IPS DF 4.7 (cell line): ENCODE results near the gene CORIN.
"Not testable (repeated sequence)": the region's sequence is repeated elsewhere in the genome, so short reads cannot be mapped to it uniquely, and the experiment has no call there.

Experiments
- DNase-seq: peaks from one replicate; pipeline ENCODE4 v3.0.0-alpha.2; 2013; ENCODE audit warnings: low spot score; ENCODE audit errors: extremely low read depth

The CORIN gene

DNA sequence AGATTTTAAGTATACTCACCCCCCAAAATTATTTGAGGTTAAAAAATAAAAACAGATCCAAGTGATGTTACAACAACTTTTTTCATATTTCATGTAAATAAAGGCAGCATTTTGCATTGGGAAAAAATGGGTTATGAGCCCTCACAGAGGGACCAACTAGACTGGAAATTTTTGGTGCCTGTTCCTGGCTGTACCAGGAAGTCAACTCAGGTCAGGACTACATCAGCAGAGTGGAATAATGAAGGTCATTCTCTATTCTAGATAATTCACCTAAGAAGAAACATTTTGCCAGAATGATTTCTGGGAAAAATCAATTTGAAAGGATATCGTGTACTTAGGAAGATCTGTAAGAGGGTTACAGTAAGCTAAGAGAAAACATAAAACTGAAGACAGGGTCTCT lies 66.8 kb downstream of the CORIN start:
- DNase-seq, result no peak

DNA sequence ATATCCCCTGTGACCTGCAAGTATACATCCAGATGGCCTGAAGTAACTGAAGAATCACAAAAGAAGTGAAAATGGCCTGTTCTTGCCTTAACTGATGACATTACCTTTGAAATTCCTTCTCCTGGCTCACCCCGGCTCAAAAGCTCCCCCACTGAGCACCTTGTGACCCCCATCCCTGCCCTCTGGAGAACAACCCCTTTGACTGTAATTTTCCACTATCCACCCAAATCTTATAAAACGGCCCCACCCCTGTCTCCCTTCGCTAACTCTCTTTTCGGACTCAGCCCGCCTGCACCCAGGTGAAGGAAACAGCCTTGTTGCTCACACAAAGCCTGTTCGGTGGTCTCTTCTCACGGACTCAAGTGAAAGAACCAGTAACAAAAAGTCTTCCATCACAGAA lies 69.9 kb downstream of the CORIN start:
- not testable (repeated sequence) for DNase-seq

DNA sequence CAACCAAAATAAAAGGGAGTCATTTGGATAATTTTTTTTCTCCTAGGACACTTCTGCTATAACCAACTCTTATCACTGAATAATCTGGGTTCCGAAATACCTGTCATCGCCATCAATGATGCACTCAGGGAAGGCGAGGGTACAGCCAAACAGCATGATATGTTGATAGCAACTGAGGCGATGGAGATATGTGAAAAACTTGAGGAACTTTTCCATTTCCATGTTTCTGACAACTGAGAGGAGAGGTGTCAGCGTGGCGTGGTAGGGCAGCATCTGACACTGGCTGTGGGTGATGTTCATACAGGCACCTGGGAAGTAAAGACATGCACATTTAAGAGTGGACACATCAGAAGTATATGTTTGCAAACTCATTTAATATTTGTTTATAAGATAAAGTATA lies 74.6 kb downstream of the CORIN start:
- no peak for DNase-seq

DNA sequence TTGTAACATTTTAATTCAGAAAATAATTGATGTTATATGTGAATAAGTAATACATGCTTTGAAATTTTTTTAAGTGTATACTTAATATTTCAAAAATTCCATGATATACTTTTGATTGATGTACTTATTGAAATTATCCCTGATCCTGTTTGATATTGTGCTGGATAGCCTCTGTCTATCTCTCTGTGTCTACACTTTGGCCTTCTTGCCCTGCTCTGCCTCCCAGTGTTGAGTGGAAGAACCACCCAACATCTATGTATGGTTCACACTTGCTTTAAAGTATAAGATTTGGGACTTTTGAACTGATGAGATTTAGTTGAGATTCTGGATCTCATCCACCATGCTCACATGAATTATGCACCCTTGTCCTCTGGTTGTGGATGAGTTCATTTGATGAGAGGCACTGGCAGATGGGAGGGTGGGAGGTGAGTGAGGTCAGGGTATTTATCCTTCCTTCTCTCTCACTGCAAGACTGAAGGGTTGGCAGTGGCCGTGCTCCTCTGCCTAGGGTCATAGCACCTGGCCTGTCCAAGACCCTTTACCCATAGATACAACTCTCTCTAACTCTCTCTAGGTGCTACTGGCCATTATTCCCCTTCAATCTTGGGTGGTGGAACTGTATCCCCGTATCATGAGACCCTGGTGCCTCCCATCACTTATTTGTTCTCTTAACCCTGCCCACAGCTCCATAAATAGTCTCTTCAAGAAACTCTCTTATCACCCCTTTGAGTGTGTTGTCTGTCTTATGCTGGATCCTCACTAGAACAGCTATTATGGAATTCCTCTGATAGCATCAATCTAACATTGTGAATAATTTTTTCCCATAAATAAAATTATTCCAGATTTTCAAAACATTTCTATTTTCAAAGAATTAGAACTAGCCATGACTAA lies 75.2 kb downstream of the CORIN start:
- DNase-seq, result no peak

DNA sequence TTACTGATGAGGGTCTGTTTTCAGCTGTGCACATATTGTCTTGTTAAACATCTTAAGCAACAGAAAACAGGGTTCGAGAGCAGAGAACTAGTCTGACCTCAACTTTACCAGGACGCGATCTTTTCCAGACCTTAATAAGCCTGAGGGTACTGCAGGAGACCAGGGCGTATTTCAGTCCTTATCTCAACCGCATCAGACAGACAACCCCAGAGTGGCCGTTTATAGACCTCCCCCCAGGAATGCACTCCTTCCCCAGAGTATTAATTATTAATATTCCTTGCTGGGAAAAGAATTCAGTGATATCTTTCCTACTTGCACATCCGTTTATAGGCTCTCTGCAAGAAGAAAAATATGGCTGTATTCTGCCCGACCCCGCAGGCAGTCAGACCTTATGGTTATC lies 84.6 kb downstream of the CORIN start:
- not testable (repeated sequence) for DNase-seq

DNA sequence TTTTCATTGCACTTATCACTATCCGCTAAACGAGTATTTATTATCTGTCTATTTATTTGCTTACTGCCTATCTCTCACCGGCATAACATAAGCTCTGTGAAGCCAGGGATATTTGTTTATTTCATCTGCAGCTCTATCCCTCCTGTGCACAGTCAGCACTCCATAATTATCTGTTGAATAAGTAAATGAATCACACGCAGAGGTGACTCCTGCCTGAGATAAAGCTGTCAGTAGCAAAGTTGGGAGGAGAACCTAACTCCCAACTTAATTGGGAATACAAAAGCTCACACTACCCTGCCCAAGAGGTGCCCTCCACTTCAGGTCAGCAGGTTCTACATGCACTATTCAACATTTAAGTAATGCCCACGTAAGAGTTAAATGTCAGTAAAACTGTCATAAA lies 85.7 kb downstream of the CORIN start:
- DNase-seq, result no peak

DNA sequence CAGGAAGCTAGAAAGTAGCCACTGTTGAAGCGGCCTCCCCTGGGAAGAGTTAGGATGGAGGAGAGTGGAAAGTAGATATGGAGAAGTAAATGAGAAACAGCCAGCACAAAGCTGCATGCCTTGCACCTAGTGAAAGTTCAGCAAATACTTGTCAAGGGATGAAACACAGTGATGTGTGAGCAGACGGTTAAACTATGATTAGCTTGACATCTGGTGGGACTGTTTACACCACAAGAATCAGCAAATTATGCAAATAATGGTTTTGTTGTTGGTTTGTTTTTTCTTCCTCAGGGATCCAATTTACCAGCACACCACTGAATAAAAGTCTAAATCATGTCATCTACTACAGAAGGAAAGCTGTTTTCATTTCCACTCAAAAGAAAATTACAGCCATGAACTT lies 87.1 kb downstream of the CORIN start:
- no peak for DNase-seq

DNA sequence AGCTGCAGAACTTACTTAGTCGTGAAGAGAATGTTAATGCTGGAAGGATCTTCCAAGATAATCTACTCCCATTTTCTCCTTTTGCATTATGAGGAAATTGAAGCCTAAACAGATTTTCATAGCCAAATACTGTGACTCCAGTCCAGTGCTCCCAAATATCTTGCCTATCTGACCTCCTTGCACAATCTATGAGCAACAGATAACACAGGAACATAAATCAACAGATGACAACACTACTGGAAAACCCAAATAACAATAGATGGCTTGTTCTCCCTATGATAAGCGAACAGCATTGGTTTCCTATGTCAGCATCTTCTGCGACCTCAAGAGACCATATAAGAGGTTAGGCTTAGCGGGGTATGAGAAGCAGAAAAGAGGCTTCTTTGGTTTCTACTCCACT lies 88.0 kb downstream of the CORIN start:
- no peak for DNase-seq

DNA sequence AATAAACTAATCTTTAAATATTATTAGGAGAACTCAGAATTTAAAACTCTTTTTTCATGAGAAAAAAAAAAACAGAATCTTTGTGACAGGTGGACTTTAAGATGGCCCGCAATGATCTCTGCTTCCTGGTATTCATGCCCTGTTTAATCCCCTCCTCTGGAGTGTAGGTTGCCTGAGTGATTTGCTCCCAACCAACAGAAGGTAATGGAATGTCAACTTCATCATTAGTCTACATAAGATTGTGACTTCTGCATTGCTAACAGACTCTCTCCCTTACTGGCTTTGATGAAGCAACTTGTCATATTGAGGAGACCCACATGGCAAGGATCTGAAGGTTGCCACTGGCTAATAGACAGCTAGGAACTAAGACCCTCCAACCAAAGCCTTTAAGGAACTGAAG lies 88.8 kb downstream of the CORIN start:
- no peak for DNase-seq

DNA sequence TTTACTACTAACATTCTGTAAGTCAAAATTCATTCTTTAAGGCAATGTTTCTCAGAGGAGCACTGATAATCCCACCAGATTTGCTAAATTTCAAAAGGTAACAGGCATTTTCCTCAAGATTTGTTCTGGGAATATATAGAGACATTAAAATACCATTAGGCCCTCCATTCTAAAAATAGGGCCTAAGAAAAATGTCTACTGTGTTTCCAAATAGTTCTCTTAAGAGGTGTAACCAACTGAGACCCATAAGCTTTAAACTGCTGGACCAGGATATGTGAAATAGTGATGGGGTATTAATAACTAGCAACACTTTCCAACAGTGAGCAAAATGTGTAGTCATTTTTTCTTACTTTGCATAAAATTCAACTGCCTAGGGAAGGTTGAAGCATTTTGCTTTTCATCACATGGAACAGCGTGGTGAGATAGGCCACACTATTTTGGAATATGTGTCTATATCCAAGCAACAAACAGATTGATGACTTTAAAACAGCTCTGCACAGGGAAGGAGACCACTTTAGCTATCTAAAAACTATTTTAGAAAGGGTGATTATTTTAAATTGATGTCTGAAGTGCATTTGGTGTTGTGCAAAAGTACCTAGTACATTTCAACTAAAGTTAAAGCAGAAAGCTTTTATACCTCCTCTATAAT lies 89.9 kb downstream of the CORIN start:
- no peak for DNase-seq

DNA sequence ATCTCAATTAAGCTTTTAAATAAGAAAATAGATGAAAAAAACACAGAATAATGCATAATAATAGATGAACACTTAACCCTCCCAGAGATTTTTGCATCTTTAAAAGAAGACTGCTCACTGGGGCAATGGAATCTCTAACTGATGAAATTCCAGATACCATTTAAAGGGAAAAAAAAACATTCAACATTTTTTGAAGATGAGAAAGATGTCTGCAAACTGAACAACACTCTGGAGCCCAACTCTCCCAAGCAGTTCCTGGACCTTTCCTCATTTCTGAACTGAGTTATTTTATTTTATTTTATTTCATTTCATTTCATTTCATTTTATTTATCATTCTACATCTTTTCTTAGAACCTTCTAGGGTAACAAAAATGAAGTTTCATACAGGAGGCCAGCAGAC lies 90.7 kb downstream of the CORIN start:
- no peak for DNase-seq

DNA sequence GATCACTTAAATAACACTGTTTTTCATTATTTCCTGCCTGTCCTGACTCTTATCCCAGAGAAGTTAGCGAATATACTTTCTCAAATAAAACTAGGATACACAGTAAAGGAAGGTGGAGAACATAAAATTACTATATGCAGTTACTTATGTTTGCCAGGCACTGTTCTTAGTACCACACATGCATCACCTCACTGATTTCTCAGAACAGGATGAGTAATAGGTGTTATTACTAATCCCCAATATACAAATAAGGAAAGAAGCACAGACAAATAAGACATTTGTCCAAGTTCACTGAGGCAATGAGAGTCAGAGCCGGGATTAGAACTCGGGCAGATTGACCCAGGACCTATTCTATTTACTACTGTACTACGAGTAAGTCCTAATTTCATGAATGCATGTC lies 91.7 kb downstream of the CORIN start:
- no peak for DNase-seq

DNA sequence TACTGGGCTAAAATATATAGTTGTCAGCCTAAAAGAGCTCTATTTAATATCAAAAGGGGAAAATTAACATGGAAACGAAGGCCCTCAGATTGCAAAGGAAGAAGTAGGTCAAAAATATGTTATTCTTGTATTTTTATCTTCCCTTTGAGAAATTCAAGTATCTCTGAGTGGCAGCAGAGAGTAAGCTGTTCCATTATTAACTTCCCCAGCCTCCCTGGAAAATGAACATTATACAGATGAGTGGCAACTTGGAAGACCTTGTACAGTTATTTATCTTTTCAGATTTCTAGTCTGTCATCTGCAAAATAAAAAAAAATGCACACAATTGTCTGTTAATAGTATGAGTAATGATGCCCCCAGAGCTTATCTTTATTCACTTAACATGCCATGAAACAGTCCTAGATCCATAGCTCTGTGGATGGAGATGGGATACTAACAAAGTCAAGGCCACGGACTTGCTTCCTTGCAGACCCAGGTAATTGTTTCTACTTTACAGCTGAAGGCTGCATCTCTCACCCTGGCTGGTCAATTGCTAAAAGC lies 93.0 kb downstream of the CORIN start:
- no peak for DNase-seq

DNA sequence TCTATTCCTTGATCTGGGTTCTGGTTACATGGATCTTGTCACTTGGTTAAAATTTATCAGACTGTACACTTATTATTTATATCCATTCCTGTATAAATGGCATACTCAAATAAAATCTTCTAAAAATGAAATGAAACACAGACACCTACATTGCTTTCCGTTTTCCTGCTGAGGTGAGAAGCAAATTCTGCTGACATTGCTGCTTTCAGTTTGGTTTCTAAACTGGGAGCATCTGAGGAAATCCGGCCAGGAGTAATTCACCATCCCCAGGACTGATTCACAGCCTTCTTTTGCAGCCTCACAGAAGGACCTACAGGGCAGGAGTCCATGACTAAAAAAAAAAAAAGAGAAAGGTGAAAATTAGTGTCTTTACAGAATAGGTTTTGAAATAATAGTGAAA lies 93.6 kb downstream of the CORIN start:
- DNase-seq, result no peak

DNA sequence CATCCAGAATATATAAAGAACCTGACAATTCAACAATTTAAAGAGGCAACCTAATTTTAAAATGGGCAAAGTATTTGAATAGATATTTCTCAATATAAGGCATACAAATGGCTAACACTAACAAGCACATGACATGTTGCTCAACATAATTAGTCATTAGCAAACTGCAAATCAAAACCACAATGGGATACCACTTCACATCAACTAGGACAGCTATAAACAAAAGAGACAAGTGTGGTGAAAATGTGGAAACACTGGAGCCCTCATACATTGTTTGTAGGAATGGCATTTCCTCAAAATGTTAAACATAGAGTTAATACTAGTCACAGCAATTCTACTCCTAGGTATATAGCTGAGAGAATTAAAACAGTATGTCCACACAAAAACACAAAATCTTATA lies 96.7 kb downstream of the CORIN start:
- no peak for DNase-seq

DNA sequence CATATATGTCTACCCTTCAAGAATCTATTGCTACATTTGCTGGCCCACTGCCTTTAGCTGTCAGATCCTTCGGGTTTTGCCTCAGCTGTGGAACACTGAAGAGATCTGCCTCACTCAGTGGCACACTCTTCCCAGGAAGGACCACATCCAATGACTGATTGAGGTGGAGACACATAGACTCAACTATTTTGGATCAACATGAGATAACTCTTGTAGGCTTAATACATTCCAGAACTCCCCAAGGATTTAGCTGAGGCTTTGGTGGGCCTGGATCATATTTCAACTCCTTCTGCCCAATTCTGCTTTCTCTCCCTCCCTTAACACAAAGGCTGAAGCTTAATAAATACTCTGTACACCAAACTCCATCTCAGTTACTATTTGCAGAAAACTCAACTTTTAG lies 100.5 kb downstream of the CORIN start:
- DNase-seq, result no peak

DNA sequence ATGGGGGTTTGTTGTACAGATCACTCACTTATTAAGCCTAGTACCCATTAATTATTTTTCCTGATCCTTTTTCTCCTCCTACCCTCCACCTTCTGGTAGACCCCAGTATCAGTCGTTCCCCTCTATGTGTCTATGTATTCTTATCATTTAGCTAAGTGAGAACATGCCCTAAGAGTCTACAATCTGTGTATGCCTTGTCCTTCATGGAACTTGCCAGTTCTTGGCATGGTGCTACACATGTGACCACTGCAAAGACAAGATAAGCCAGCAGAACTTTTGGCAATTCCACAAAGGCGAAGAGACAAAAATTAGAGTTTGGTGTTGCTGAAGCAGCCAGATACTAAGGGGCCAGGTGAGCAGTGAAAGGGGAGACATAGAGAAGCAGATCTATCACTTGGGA lies 101.3 kb downstream of the CORIN start:
- DNase-seq, result no peak

DNA sequence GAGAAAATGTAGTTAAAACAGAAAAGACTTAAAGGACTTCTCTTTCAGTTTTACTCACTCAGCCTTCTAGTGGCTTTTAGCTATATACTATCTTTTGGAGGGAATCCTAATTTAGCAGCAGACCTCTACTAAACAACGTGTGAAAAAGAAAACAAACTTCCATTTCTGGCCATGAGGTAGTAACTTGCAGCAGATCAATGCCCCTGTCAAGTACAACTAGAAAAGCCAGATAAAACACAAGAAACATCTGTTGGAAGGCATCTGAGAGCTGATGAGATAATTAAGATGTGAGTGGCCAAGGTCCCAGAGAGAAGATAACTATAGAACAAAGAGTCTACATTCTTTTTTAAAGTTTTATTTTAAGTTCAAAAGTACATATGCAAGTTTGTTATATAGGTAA lies 101.7 kb downstream of the CORIN start:
- DNase-seq, result no peak

DNA sequence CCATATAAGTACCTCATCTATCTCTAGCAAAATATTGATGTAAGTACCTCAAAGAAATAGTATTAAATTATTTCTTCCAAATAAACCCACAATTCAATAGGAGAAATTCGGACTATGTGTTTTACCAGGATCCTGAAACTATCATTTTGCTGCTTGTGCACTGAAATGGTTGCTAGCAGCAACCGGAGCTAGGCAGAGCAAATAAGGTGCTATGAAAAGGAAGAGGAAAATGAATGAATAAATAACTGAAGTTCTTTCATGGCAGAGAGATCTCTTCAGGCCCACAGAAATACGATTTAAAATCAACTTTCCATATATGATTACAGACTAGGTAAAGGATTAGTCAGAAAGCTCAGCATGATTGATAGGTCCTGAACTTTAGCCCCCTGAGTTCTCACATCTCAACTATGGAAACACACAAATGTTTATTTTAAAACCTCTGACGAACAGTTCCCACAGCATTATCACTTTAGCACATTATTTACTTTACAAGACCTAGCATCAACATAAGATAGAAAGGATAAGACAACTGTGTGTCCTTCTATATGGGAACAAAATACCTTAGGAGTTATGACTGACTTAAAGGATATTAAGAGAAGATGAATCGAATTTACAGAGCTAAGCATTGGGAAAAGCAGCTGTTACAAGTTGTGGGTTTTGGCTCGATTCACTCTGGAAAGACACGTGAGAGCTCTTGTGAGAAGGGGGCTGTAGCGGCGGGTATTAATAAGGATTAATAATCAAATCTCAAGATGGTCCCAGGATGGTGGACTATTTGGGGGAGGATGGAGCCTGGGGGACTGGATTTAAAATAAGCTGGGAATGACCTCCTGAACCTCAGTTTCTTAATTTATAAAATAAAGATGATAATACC lies 104.3 kb downstream of the CORIN start:
- DNase-seq, result no peak

DNA sequence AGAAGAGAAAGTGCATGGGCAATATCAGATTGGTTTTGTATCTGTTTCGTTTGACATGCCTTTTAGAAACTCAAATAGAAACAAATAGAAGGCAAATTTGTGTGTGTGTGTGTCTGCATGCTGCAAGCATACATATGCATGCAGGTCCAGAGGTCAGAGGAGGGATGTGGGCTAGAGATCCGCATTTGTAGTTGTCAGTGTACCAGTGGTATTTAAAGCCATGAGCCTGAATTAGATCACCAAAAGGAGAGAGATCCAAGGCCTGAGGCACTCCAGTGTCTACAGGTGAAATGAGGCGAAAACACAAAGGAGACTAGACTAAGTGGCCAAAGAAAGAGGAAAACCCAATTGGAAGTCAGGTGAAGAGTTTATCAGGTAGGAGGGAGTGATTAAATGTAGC lies 106.7 kb downstream of the CORIN start:
- DNase-seq, result no peak

DNA sequence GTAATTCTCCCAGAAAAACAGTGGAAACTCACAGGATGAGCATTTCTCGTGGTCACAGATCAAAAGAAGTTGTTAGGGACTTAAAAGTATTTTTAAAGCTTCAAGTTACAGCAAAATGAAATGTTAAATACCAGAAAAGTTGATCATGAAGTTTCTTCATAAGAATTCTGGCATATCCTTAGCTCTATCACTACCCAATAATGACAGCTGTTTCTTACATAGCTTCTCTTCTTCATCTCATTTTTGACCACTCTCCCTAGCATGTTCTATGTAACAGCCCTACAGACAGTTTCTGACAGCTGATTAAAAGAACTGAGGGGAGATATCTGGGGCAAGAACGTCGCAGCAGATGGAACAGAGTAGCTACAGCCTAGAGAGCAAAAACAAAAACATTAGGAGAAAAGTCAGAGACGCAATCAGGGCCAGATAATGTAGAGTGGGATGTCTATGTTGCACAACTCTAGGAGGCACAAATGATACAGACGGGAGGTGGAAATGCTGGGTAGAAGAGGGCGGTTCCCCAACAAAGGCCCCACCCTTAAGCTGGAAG lies 108.7 kb downstream of the CORIN start:
- DNase-seq, result no peak
